ENCODE results near the gene NUP214.
A peak's percentile ranks its signal among the peaks of the same experiment; 100 is the strongest.
"Not testable (repeated sequence)": the region's sequence is repeated elsewhere in the genome, so short reads cannot be mapped to it uniquely, and the experiment has no call there.

The NUP214 gene

DNA sequence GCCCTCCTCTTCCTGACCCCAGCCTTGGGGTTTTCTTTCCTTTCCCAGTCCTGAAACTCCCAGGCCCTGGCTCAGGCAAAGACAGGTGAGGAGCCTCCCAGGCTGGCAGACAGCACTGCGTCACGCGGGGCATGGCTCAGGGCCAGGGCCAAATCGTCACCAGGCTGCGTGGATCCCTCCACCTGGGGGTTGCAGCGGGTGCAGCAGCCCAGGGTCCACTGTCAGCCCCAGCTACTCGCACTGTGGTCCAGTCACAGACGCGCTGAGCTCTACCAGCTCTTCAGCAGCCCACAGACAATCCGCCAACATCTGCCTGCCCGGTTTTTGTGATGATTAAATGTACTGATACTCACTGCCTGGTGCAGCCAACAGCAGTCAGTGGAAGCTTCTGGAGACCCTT is 138.8 kb downstream of the NUP214 start:
- DNase-seq, result no peak

DNA sequence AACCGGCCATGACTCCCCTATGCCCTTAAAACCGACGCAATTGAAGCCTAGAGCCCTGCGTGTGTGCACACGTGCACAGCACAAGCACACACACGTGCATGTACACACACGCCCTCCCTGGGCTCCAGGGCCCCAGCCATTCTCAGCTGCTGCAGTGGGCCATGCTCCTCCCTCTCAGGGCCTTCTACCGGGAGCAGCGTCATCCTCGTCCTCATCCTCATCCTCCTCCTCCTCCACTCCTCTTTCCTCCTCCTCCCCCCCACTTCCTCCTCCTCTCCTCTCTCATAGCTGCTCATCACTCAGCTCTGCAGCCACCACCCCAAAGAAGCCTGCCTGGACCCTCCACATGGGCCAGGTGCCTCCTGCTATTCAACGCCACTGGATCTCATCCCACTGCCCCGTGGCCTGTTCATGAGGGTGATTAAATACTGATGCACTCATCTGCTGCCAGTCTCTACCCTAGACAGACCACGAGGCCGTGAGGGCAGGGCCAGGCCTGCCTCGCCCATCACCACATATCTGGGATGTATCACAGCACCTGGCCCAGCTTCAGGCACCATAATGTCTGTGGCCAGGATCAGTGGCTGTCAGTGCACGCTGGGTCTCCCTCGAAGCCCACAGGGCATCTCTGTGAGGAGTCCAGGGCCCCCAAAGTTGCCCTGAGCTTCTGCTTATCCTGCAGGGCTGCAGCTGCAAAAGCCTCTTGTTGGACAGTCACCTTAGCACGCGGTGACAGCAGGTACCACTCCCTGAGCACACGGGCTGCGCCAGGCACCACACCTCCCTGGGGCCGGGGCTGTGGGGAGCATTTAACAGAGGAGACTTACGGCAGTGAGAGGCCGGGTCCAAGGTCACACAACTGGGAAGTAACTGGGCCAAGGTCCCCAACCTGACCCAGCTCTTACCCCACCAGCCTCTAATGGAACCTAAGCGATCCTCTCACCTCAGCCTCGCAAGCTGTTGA is 141.2 kb downstream of the NUP214 start:
- DNase-seq, result no peak

DNA sequence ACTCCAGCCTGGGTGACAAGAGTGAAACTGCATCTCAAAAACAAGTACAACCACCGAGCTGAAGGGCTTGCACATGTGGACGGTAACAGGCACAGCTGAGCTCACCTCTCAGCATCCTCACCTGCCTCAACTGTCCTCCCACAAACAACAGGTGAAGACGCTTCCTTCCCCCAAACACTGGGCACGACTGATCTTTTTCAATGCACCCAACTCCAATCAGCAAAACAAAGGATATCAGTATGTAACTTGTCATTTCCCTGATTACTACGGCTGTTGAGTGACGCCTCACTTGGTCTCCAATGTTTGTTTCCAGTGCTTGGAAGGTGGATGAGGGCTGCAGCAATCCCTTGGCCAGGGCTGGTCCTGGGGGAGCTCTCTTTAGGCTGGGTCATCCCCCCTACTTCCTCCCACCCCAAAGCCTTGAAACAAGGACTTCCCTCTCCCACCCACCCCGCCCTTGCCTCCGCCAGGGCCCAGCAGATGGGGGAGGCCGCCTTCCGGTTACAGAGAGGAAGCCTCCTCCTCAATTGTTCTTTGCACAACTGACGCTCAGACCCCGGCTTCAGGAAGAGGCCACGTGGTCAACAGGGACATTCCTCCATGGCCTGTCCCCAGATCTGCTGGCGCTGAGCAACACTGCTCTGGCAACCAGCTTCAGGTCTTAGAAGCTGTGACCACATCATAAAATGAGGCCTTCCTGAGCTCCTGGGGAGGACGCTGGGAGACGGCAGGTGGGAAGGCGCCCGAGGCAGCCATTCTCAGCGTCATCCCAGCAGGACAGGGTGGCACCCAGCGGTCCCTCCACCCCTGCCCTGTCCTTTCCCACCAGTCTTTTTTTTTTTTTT is 145.0 kb downstream of the NUP214 start:
- DNase-seq, result peak; percentile 18

DNA sequence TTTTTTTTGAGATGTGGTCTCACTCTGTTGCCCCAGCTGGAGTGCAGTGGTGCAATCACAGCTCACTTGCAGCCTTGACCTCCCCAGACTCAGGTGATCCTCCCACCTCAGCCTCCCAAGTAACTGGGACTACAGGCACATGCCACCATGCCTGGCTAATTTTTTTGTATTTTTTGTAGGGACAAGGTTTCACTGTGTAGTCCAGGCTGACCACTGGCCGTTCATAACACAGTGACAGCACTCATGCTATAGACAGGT is 145.6 kb downstream of the NUP214 start:
- DNase-seq, result not testable (repeated sequence)

DNA sequence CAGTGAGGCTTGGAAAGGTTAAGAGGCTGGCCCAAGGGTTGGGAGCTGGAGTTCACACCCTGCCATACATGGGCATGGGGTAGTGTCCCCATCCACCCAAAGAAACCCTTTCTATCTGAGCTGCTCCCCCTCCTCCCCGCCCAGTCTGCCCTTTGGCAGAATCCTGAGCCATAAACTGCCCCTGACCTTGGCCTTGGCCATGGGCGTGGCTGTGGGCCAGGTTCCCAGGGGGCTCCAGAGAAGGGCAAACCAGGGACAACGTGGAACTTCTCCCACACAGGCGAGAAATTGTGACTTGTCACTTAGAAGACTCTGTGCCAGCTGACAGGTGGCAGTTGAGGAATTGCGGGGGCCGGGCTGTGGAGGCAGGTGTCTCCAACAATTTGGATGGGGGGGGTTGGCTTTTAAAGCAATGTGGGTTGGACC is 146.1 kb downstream of the NUP214 start:
- DNase-seq, result no peak

DNA sequence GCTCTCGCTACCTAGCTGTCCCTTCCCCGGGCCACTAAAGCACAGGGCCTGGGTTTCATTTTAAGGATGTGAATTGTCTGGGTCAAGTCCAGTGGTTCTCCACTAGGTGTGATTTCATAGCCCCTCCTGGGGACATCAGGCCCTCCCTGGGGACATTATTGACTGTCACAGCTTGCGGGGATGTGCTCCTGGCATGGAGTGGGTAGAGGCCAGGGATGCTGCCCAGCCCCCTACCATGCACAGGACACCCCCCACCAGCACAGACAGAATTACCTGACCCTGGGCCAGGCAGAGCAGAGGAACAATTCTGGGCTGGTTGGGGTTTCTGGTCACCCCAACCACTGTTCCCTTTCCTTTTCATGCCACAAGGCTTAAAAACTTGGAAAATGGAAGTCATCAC is 146.8 kb downstream of the NUP214 start:
- DNase-seq, result no peak

DNA sequence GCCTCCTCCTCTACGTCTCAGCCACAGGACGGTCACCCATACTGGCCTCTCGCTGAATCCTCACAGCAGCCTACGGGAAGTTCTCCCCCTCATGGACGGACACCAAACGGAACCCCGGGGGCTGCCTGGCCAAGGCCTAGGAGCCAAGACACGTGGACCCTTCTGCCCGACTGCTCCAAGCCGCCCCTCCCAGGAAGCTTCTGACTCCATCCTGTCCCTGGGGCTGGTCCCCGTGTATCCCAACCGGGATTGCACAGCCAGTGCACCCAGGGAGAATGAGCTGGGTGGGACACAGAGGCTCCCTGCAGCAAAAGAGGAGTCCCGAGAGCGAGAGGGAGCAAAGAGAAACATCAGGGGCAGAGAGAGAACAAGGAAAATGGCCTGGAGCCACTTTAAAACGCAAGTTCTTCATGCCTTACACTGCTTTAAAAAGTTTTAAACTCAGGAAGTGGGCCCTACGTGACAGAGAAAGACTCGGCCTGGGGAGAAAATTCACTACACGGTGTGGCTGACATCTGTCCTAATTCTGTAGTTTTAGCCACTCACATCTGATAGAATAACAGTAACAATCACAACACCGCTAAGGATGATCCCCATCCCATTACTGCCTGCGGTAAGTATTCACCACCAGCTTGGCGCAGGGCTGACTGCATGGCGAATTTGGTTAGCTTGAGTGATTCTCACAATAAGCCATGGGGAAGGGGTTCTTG is 147.9 kb downstream of the NUP214 start:
- no peak for DNase-seq

DNA sequence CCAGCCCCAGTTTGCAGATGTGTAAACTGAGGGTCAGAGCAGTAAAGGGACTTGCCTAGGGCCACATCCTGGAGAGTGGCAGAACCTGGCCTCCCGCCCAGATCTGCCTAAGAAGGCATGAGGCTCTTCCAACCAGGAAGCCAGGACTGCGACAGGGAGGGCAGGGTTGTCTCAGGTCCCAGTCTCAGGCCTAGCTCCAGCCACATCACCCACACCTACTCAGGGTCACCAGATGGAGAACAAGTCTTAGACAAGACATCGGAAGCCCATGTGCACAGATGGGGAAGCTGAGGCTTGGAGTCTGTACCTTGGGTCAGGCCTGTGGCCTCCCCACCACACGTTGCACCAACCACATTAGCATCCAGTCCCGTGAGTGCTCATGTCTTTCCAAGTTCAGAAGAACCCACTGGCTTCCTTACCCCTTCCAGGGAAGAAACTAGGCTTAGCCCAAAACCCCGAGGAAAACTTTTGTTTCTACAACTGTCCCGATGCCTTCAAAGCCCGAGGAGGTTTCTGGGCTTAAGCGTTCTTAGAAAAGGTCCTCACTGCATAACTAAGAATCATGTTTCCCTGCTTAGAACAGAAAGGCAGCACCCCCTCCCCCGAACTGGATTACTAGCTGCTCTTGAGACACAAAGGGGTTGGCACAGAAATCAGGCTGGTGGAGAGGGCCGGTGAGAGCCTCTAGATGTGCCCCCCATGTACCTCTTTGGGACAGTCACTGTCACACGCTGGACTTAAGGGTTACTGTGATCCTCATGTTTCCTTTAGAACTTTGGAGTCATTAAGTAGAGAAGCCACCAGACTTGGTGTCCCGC is 148.7 kb downstream of the NUP214 start:
- DNase-seq, result no peak

DNA sequence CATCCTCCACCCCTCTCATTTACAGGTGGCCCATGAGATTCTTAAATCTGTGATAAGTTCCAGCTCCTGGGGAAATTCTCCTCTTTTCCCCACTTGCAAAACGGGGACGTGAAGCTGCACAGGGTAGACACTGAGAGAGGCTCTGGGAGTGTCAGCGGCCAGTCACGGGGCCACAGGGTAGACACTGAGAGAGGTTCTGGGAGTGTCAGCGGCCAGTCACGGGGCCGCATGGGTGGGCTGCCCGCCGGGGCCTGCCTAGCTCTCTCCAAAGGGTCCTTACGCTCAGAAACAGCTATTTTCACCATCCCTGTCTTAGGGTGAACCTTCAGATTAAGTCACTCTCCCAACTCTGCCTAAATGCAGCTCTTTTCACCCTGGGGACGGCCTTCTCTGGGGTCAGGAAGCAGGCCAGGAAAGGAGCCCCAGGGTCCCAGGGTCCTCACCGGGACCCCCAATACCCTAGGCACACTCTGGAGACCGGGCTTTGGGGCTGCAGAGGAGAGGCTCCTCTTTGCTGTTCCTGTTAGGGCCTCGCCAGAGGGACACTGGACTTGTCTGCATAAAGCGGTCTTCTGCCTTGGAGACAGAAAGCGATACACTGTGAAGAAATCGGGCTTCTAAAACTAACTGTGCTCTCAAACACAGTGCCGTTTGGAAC is 149.4 kb downstream of the NUP214 start:
- DNase-seq, result no peak

DNA sequence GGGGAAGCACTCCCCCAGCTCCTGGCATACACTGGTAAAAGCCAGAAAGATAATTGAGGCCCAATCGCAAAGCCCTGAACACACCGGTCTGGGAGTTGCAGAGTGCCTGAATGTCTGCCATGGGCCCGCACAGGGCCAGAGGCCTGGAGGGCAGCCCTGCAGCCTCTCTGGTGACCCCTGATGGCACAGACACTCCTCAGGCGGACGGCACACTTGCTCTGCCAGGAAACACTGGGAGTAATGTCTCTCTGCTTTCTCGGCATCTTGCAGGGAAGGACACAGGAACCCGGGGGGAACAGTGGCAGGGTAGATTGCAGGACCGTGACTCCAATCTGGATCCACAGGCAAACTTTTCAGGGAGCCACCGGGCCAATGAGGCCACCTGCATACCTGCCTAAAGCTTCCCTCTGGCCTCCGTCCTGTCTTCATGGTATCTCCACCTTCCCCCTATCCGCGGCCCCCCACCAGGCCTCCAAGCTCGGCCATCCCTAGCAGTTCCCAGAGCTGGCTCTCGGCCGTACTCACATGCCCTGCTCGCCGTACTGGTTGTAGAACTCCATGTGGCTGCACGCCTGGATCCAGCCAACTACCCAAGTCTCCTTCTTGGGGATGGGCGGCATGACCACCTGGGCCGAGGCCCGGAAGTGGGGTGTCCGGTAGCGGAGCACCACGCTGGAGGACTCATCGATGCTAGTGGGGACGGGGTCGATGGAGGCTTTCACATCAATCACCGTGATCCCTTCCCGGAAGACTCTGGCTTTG is 150.1 kb downstream of the NUP214 start:
- DNase-seq, result no peak

DNA sequence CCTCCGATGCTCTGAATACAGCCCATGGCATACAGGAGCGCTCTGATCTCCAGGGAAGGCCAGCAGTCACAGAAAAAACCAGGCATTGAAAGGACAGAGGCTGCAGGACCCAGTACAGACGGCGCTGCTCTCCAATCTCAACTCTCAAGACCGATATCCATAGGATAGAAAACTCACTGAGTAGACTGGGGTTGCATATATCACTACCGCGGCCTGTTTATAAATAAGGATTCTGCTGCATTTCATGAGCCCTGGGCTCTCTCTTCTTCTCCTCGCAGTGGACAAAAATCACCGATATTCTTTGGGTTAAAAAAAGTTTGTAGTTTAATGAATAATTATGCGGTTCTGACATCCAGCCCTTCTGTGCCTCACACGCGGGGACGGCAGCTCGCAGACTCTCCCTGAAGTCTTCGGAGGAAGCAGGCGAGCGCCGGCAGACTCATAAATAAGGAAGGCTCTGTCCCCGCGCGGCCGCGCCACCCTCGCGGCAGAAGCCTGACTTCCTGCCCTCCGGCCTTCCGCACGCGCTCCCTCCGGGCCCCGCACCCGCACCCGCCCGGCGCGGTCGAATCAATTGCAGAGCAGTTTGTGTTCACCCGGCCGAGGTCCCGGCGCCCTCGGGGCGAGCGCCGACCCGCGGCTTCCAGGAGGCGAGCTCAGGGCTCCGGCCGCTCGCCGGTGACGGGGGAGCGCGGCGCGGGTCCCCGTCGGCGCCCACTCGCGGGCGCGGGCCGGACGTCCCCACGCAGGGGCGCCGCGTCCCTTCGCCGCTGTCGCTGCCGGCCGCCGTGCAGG is 150.9 kb downstream of the NUP214 start, which contains the start of gene FAM78A:
Gene FAM78A (minus strand): TSS at position 417 of the 795 bp plus-strand sequence. CDS start 331 bp downstream, at position 86.
- DNase-seq, result no peak

DNA sequence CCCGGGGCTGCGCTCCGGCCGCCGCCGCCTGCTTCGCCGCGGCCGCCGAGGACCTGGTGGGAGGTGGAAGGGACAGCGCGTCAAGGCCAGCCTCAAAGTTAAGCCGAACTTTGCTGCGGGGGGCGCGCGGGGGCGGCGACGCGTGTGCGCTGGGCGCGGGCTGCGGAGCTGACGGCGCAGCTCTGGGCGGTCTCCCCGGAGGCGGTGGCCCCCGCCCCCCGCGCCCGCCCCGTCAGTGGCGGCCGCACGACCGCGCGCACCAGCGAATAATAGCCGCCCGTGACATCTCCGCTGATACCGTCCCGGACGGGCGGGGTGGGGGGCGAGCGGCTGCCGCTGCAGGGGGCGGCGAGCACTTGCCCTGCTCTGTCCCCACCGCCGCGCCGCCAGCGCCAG is 151.5 kb downstream of the NUP214 start:
- no peak for DNase-seq

DNA sequence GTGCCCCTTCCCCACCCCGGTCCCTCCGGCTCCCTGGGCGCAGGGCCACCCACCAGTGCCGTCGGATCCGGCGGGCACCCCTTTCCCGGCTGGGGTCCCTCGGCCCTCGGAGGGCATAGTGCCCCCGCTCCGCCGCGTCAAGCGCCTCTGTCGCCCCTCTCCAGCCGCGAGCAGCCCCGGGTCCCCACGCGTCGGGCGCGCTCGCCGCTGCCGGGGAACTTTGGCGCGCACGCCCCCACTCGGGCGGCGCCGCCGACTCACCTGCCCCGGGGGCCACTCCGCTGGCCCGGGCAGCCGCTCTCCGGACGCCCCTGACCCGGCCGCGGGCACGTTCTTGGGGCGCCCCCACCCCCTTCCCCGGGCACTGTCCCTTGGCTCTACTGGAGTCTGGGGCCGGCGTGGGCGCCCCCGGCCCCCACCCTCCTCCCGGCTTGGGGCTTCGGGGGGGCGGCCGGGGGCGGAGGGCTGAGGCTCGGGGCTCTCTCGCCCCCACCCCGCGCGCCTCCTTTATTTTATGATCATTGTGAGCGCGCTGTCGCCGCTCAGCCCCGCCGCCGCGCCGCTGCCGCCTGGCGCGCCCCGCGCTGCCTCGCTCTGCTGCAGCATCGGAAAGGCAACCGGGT is 152.0 kb downstream of the NUP214 start:
- DNase-seq, result no peak

DNA sequence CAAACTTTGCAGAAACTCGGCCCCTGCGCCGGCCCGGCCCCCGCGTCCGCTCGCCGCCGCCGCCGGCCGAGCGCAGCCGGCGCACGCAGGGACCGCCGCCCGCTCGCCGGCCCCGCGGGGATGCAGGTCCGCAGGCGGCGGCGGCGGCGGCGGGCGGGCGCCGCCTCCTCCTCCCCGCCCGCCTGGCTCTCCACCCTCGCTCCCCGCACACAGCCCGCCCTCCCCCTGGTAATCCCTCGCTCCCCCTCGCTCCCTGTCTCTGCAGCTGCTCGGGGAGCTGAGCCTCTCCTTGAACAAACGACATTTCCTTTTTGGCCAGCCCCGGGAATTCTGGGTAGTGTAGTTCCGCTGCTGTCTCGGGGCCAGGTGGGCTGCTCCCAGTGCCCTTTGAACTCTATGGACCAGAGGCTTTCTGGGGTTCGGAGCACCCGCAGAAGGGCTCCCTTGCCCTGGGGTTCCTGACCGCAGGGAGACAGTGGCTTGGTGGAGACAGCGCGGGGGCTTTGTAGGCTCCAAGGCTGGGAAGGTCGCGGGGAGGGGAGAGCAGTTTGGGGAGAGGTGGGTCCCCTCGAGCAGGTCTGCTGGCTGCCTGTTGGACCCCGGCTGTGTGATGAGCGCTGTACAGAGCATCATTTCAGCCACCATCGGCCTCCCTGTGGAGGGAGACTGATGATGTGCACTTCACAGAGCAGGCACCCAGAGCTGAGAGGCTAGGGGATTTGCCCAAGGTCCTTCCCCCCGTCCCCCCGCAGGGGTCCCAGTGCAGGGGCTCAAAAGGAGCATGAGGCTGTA is 152.7 kb downstream of the NUP214 start:
- DNase-seq, result peak; percentile 90

DNA sequence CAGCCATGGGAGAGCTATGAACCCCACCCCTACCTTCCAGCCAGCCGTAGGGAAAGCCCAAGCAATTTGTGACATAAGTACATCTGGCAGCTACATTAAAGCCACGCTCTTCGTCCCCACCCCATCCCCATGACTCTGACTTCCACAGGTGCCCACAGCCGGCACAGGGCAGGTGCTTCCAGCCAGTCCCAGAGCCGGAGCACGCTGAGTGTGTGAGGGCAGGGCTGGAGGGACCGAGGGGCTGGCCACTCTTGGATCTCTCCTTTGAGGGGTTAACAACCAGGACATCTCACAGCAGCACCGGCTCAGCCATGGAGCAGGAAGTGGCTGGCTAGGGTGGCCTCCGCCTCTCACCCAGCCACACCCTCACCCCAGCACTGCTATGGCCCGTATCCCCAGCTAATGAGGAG is 153.3 kb downstream of the NUP214 start:
- no peak for DNase-seq

DNA sequence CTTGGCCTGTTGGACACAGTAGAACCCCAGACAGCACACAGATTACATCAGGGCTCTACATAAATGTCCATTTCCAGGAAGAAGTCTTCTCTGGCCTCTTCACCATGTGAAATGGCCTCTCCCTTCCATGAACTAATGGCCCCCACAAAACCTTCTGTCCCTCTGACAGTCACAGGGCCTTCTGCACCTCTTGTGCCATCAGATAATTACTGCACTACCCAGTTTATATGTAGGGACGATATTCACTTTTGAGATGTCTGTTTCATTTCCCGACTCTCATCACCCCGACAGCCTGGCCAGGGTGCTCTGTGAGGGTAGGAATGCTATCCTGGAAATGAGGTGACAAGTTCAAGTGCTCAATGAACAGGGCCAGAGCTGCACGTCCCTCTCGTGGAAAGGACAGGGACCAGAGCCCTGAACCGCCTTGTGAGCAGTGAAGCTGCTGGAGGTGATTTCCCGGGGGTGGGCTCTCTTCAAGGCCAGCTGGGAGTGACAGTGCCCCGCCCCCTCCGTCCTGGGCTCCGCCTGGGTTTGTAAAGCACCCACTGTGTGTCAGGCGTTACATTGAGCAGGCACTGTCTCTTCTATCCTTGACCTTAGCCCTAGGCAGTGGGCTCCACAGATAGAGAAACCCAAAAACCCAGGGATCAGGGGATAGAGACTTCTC is 153.9 kb downstream of the NUP214 start:
- DNase-seq, result no peak

DNA sequence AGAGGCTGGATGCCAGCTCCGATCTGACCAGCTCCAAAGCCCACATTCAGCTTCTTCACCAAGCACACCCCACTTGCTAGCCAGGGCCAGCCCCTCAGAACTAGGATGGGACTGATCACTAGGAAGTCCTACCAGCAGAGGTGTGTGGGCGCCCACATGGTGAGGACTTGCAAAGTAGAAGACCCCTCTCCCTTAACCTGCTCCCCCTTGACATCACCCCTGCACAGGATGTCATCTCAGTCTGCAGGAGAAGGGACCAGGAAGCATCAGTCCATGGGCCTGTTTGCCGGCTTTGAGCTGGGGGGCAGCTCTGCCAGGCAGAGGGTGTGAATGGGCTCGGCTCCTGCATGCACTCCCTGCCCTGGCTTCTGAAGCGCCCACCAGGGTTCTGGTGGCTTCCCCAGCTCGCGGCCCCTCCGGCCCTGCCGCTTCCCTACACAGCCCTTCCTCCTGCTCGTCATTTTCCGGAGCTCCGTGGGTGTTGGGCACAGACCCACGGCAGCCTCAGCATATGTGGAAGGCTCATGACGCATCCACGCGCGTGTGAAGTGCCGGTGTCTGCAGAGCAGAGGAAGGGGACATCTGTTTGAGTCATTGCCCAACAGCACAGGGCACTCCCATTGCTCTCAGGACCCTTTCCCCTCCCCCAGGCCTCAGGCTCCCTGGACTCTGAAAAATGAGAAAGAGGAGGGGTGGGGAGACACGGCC is 154.6 kb downstream of the NUP214 start:
- DNase-seq, result no peak

DNA sequence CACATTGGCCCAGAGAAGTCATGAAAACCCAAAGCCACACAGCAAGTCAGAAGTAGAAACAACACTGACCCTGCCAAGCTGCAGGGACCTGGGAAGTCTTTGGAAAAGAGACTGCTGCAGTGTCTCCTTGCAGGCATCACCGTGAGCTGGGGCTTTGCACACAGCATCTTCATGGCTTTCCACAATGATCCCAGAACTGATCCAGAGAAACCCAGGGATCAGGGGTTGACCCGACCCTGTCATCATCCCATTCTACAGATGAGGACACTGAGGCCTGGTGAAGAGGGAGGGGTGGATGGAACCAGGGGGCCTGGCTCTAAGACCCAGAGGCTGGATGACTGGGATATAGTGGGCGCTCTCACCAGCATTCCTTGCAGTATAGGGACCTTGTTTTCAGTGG is 155.3 kb downstream of the NUP214 start:
- no peak for DNase-seq

Data from midbrain (tissue), 1 donor.